ENCODE data around the gene LUC7L3. TPM values are rescaled to one million over a fixed set of nuclear protein-coding genes. Genes with fewer than 3 reads are reported as not detected.
A peak's percentile ranks its signal among the peaks of the same experiment; 100 is the strongest.

Gene LUC7L3
- total RNA-seq, 2 donors from 2014 or later = 122 to 169 TPM

DNA sequence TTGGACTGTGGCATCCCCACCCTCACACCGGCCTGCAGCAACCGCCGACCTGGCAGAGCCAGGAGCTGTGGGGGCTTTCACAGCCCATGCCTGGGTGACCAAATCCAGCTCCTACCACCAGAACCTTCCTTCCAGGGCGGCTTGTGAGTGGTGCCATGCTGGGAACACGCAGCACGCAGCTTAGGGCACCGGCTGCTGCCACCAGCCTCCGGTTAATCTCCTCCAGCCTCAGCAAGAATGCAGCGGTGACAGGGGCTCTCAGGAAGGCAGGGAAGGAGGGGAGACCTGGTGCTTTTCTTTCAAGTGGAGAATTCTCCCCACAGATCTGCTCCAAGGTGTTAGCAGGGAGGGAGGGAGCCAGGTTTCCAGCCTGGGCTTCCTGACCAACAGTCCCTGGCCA lies 80.2 kb downstream of the LUC7L3 start:
- H3K4me1 Mint-ChIP-seq = peaks cover 22% of the 10 kb centered on the region
- H3K27me3 ChIP-seq (ENCODE audit: control insufficient read depth, insufficient read depth, low read length, poor library complexity, severe bottlenecking) = no peaks in the 10 kb centered on the region
- H3K27ac Mint-ChIP-seq = no peak overlapping the region
- no peaks in the 10 kb centered on the region for H3K27me3 Mint-ChIP-seq (ENCODE audit: insufficient read depth)
- no peak overlapping the region for H3K4me3 ChIP-seq (ENCODE audit: low read length)
- H3K27ac ChIP-seq (ENCODE audit: low read depth, low read length) = no peak overlapping the region
- H3K36me3 ChIP-seq (ENCODE audit: control insufficient read depth, insufficient read depth, low read length) = no peaks in the 10 kb centered on the region
- no peaks in the 10 kb centered on the region for H3K36me3 Mint-ChIP-seq (ENCODE audit: low read depth)
- 87 to 91% methylated on average over 7 to 9 of the region's 9 CpGs for WGBS, 2 experiments (ENCODE audit: insufficient coverage in 1 of 2, insufficient read length in 1 of 2)
- no peak overlapping the region for H3K4me3 Mint-ChIP-seq
- H3K4me1 ChIP-seq (ENCODE audit: control insufficient read depth, insufficient read depth, low read length) = peaks cover 5% of the 10 kb centered on the region
- TF ChIP-seq, protein P1, sequence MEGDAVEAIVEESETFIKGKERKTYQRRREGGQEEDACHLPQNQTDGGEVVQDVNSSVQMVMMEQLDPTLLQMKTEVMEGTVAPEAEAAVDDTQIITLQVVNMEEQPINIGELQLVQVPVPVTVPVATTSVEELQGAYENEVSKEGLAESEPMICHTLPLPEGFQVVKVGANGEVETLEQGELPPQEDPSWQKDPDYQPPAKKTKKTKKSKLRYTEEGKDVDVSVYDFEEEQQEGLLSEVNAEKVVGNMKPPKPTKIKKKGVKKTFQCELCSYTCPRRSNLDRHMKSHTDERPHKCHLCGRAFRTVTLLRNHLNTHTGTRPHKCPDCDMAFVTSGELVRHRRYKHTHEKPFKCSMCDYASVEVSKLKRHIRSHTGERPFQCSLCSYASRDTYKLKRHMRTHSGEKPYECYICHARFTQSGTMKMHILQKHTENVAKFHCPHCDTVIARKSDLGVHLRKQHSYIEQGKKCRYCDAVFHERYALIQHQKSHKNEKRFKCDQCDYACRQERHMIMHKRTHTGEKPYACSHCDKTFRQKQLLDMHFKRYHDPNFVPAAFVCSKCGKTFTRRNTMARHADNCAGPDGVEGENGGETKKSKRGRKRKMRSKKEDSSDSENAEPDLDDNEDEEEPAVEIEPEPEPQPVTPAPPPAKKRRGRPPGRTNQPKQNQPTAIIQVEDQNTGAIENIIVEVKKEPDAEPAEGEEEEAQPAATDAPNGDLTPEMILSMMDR (conservative IDR thresholded peaks at IDR 0.05) = no peak
- peak; percentile 72 for DNase-seq
- H3K9me3 ChIP-seq (ENCODE audit: control insufficient read depth, low read length) = no peaks in the 10 kb centered on the region
- no peak overlapping the region for H3K9ac ChIP-seq (ENCODE audit: extremely low read depth, low read length, poor library complexity, severe bottlenecking)
- no peaks in the 10 kb centered on the region for H3K9me3 Mint-ChIP-seq

DNA sequence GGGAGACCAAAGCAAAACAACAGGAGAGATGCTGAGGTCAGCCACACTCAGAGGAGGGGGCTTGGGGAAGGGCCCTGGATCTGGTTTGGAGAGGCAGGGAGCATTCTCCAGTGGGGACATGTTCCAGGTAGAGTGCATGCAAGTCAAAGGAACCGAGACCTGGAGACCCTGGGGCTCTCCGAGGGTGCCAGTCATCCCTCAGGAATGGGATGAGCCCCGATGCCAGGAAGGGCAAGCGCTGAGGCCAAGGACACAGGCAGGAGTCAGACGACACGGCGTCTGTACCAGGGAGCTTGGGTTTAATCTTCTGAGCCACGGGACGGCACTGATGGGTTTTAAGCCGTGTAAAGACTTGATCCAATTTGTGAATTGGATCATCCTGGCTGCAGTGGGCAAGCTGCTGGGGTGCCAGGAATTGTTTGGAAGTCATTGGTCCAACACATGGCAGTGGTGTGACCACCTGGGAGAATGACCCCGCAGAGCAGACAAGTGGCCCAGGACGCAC lies 80.8 kb downstream of the LUC7L3 start:
- H3K4me1 Mint-ChIP-seq = peaks cover 22% of the 10 kb centered on the region

DNA sequence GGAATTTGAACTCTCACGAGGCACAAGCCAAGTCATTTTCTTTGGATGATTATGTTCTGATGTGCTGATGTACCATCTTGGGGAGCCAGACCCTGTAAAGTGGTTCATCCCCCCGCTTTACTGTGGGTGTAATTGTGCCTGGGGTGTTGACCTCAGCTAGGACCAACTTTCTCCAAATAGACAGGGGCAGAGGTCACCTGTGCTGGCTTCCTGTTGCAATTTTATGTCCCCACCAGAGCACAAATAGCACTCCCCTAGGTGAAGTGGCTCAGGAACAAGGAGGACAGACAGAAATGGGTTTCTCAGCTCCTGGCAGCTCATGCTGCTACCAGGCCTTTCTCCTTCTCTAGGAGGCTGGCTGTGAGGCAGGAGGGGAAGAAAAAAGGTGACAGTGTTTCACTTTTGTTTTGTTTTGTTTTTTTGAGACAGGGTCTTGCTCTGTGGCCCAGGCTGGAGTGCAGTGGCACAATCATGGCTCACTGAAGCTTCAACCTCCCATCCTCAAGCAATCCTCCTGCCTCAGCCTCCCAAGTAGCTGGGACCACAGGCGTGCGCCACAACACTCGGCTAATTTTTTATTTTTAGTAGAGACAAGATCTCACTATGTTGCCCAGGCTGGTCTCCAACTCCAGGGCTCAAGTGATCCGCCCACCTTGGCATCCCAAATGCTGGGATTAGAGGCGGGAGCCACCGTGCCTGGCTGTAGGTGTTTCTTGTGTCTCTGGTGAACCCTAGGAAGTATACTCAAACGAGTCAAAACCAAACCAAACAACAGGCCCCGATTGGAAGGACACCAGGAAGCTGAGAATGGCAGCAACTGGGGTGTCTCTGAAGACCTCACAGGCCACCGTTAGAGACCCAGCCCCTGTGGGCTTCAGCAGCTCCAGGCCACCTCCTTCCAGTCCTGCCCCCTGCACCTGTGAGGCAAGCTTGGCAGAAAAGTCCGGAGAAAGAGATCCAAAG lies 83.5 kb downstream of the LUC7L3 start:
- H3K36me3 Mint-ChIP-seq (ENCODE audit: low read depth) = no peaks in the 10 kb centered on the region
- Histone ChIP-seq H3K4me3 (ENCODE audit: low read length) (no peak overlapping the region), H3K36me3 (ENCODE audit: control insufficient read depth, insufficient read depth, low read length) (no peaks in the 10 kb centered on the region), H3K4me1 (ENCODE audit: control insufficient read depth, insufficient read depth, low read length) (peaks cover 5% of the 10 kb centered on the region), H3K9me3 (ENCODE audit: control insufficient read depth, low read length) (no peaks in the 10 kb centered on the region), H3K27me3 (ENCODE audit: control insufficient read depth, insufficient read depth, low read length, poor library complexity, severe bottlenecking) (no peaks in the 10 kb centered on the region), H3K27ac (ENCODE audit: low read depth, low read length) (no peak overlapping the region), H3K9ac (ENCODE audit: extremely low read depth, low read length, poor library complexity, severe bottlenecking) (no peak overlapping the region)
- peaks cover 12% of the 10 kb centered on the region for H3K4me1 Mint-ChIP-seq
- H3K4me3 Mint-ChIP-seq = no peak overlapping the region
- H3K27me3 Mint-ChIP-seq (ENCODE audit: insufficient read depth) = no peaks in the 10 kb centered on the region
- H3K27ac Mint-ChIP-seq = no peak overlapping the region
- no peaks in the 10 kb centered on the region for H3K9me3 Mint-ChIP-seq
- DNase-seq = no peak
- WGBS, 2 experiments (ENCODE audit: insufficient coverage in 1 of 2, insufficient read length in 1 of 2) = 93 to 94% methylated on average over 8 to 12 of the region's 12 CpGs
- TF ChIP-seq, protein P1 (conservative IDR thresholded peaks at IDR 0.05) = no peak

More for the DNA sequence above, 80.8 kb downstream of the LUC7L3 start:
- H3K9me3 ChIP-seq (ENCODE audit: control insufficient read depth, low read length) = no peaks in the 10 kb centered on the region
- H3K4me3 ChIP-seq (ENCODE audit: low read length) = no peak overlapping the region
- H3K27ac ChIP-seq (ENCODE audit: low read depth, low read length) = no peak overlapping the region
- peaks cover 5% of the 10 kb centered on the region for H3K4me1 ChIP-seq (ENCODE audit: control insufficient read depth, insufficient read depth, low read length)
- no peak overlapping the region for H3K27ac Mint-ChIP-seq
- H3K9me3 Mint-ChIP-seq = no peaks in the 10 kb centered on the region
- H3K27me3 ChIP-seq (ENCODE audit: control insufficient read depth, insufficient read depth, low read length, poor library complexity, severe bottlenecking) = no peaks in the 10 kb centered on the region
- H3K9ac ChIP-seq (ENCODE audit: extremely low read depth, low read length, poor library complexity, severe bottlenecking) = no peak overlapping the region
- H3K4me3 Mint-ChIP-seq = no peak overlapping the region
- DNase-seq = no peak
- TF ChIP-seq, protein P1 (conservative IDR thresholded peaks at IDR 0.05) = no peak
- H3K36me3 Mint-ChIP-seq (ENCODE audit: low read depth) = no peaks in the 10 kb centered on the region
- H3K27me3 Mint-ChIP-seq (ENCODE audit: insufficient read depth) = no peaks in the 10 kb centered on the region
- H3K36me3 ChIP-seq (ENCODE audit: control insufficient read depth, insufficient read depth, low read length) = no peaks in the 10 kb centered on the region
- WGBS, 2 experiments (ENCODE audit: insufficient coverage in 1 of 2, insufficient read length in 1 of 2) = 93 to 94% methylated on average over 12 of the region's 12 CpGs

Data from endodermal cell (in vitro differentiated cells).